Fibroblast of pulmonary artery (primary cell): ENCODE measurements around the gene IARS1.

ENCODE experiments used
- DNase-seq: peaks from one replicate; pipeline ENCODE4 v3.0.0-alpha.2; 2010; ENCODE audit warnings: low read depth
- H3K4me3 ChIP-seq: replicated peaks from 2 replicates; pipeline ENCODE4 v1.5.1; 2011; ENCODE audit warnings: low read depth, mild to moderate bottlenecking, control low read depth, low read length, moderate library complexity
- CTCF ChIP-seq: IDR thresholded peaks from 2 replicates; pipeline ENCODE4 v1.5.1; 2011; ENCODE audit warnings: mild to moderate bottlenecking, control low read depth, low read length, inconsistent platforms; ENCODE audit errors: missing control alignments

Gene IARS1

GRCh38 chr9:92290785-92291429 lies 2.6 kb downstream of the IARS1 start:
- H3K4me3 ChIP-seq, result no peak overlapping the region
- TF ChIP-seq CTCF, result no peak

GRCh38 chr9:92289708-92290390 lies 3.6 kb downstream of the IARS1 start:
- DNase-seq, result no peak

More at GRCh38 chr9:92290785-92291429, 2.6 kb downstream of the IARS1 start:
- no peak for DNase-seq

GRCh38 chr9:92279302-92279701 lies 14.2 kb downstream of the IARS1 start:
- no peak for TF ChIP-seq CTCF
- no peak overlapping the region for H3K4me3 ChIP-seq
- no peak for DNase-seq

More at GRCh38 chr9:92289708-92290390, 3.6 kb downstream of the IARS1 start:
- no peak for TF ChIP-seq CTCF
- no peak overlapping the region for H3K4me3 ChIP-seq

- no peak overlapping the region for H3K4me3 ChIP-seq
- no peak for DNase-seq
- TF ChIP-seq CTCF, result no peak
Measured at GRCh38 chr9:92278110-92278509, 15.4 kb downstream of the IARS1 start.

GRCh38 chr9:92276331-92277032 lies 17.0 kb downstream of the IARS1 start:
- no peak for TF ChIP-seq CTCF
- H3K4me3 ChIP-seq, result no peak overlapping the region
- DNase-seq, result no peak

GRCh38 chr9:92275541-92275940 lies 18.0 kb downstream of the IARS1 start:
- no peak for DNase-seq
- H3K4me3 ChIP-seq, result no peak overlapping the region
- no peak for TF ChIP-seq CTCF
